Upper lobe of left lung (tissue), 4 donors: ENCODE results near the gene FAXDC2.

ENCODE experiments used
- CTCF ChIP-seq, 6 experiments: fragments of 450-650 bp in 4 of 6; fragments of 200-600 bp in 2 of 6; sonication (generic) in 2 of 6; IDR thresholded peaks; one replicate each; pipeline ENCODE4 v1.5.1; 2016 to 2019; ENCODE audit warnings: antibody characterized with exemption in 6 of 6
- POLR2A ChIP-seq, 4 donors: fragments of 450-650 bp; IDR thresholded peaks; one replicate each; pipeline ENCODE4 v1.5.1; 2016 to 2017; ENCODE audit warnings: antibody characterized with exemption in 4 of 4, mild to moderate bottlenecking in 2 of 4

GRCh38 chr5:154829589-154830218 is 20.7 kb downstream of the FAXDC2 start:
- TF ChIP-seq POLR2A (IDR thresholded peaks at IDR 0.05) (no peak), CTCF (IDR thresholded peaks at IDR 0.05) (no peak)
